Dermis microvascular lymphatic vessel endothelial cell (primary cell): ENCODE data around the gene ERCC2. TPM values are rescaled to one million over a fixed set of nuclear protein-coding genes. Genes with fewer than 3 reads are reported as not detected.

ENCODE experiments used
- DNase-seq, 2 donors: peaks; one replicate each; pipeline versions ENCODE4 v3.0.0 to v3.0.0-alpha.2; 2010; ENCODE audit warnings: low read depth in 2 of 2
- total RNA-seq: library from RNA; depleted of rRNA; stranded (reverse); fragments of >200 nt; gene quantifications from 2 replicates; pipeline ENCODE4 v1.2.1, GENCODE V29; 2014

Gene ERCC2
- total RNA-seq, 1 donor from 2014 or later = 14.5 TPM

- DNase-seq = no peak
These were observed 66.0 kb downstream of the ERCC2 start for GRCh38 chr19:45304141-45304926.

GRCh38 chr19:45303269-45304060 is 66.9 kb downstream of the ERCC2 start:
- no peak for DNase-seq

- no peak for DNase-seq
These were observed 68.0 kb downstream of the ERCC2 start for GRCh38 chr19:45302416-45302815.

Other genes with a start within 250 kb of the ERCC2 start
- 0.13 TPM in 2 replicates for gene NKPD1, start 209.6 kb downstream of the ERCC2 start, total RNA-seq
- gene TRAPPC6A, start 192.3 kb downstream of the ERCC2 start, total RNA-seq = 19.0 and 34.4 TPM in 2 replicates
- 2.6 and 4.0 TPM in 2 replicates for gene BLOC1S3, start 191.8 kb downstream of the ERCC2 start, total RNA-seq
- gene EXOC3L2, start 125.2 kb downstream of the ERCC2 start, total RNA-seq = 0.63 and 1.0 TPM in 2 replicates
- 7.4 and 19.8 TPM in 2 replicates for gene MARK4, start 119.3 kb downstream of the ERCC2 start, total RNA-seq
- 0.13 TPM in 1 of 2 replicates, not detected in the other for gene CKM, start 47.7 kb downstream of the ERCC2 start, total RNA-seq
- gene KLC3, start 29.8 kb downstream of the ERCC2 start, total RNA-seq = 0.13 and 0.25 TPM in 2 replicates
- 10.0 and 20.7 TPM in 2 replicates for gene PPP1R13L, start 34.5 kb upstream of the ERCC2 start, total RNA-seq
- gene POLR1G, start 36.1 kb upstream of the ERCC2 start, total RNA-seq = 7.0 and 7.4 TPM in 2 replicates
- gene ERCC1, start 53.3 kb upstream of the ERCC2 start, total RNA-seq = 46.1 and 57.3 TPM in 2 replicates
- 1.3 and 3.9 TPM in 2 replicates for gene FOSB, start 97.4 kb upstream of the ERCC2 start, total RNA-seq
- gene RTN2, start 126.5 kb upstream of the ERCC2 start, total RNA-seq = 5.9 and 8.1 TPM in 2 replicates
- 0.25 and 1.0 TPM in 2 replicates for gene PPM1N, start 127.9 kb upstream of the ERCC2 start, total RNA-seq
- 51.1 and 71.5 TPM in 2 replicates for gene VASP, start 136.9 kb upstream of the ERCC2 start, total RNA-seq
- gene OPA3, start 214.2 kb upstream of the ERCC2 start, total RNA-seq = 4.1 and 5.6 TPM in 2 replicates
- 1.0 and 1.5 TPM in 2 replicates for gene GPR4, start 231.6 kb upstream of the ERCC2 start, total RNA-seq